DOHH2 (cell line): ENCODE results near the gene RAVER2.

Source experiments
- H3F3A ChIP-seq: fragments of 200-600 bp; sonication (generic), shearing (Covaris generic); 2 replicates; pipeline ENCODE4 v1.6.0; 2016; ENCODE audit warnings: antibody characterized with exemption, mild to moderate bottlenecking; ENCODE audit not compliant: control insufficient read depth, insufficient read depth
- H3K27ac ChIP-seq: fragments of 200-600 bp; sonication (generic); 2 replicates; pipeline ENCODE4 v1.5.1; 2014; ENCODE audit warnings: low read depth, mild to moderate bottlenecking, low read length, moderate library complexity
- H3K27me3 ChIP-seq: fragments of 200-600 bp; sonication (generic); 2 replicates; pipeline ENCODE4 v1.6.1; 2014; ENCODE audit warnings: mild to moderate bottlenecking, low read length, mixed read lengths; ENCODE audit not compliant: control insufficient read depth
- H3K36me3 ChIP-seq: fragments of 200-600 bp; sonication (generic); 2 replicates; pipeline ENCODE4 v1.6.1; 2014; ENCODE audit warnings: mild to moderate bottlenecking, low read length, moderate library complexity, mixed read lengths; ENCODE audit not compliant: control insufficient read depth
- H3K4me1 ChIP-seq: fragments of 200-600 bp; sonication (generic); 2 replicates; pipeline ENCODE4 v1.6.1; 2014; ENCODE audit warnings: mild to moderate bottlenecking, low read length, mixed read lengths; ENCODE audit not compliant: control insufficient read depth
- H3K4me2 ChIP-seq: fragments of 200-600 bp; sonication (generic); 2 replicates; pipeline ENCODE4 v1.6.0; 2014; ENCODE audit warnings: mild to moderate bottlenecking, low read length, moderate library complexity
- H3K4me3 ChIP-seq: fragments of 200-600 bp; sonication (generic); 2 replicates; pipeline ENCODE4 v1.5.1; 2014; ENCODE audit warnings: mild to moderate bottlenecking, low read length, mixed read lengths
- H3K79me2 ChIP-seq: fragments of 200-600 bp; sonication (generic); 2 replicates; pipeline ENCODE4 v1.6.1; 2014; ENCODE audit warnings: mild to moderate bottlenecking, low read length, mixed read lengths; ENCODE audit not compliant: control insufficient read depth
- H3K9me2 ChIP-seq: fragments of 200-600 bp; sonication (generic); replicated peaks from 2 replicates; pipeline ENCODE4 v1.6.1; 2014; ENCODE audit warnings: mild to moderate bottlenecking, low read length, mixed read lengths; ENCODE audit not compliant: control insufficient read depth
- H3K9me3 ChIP-seq: fragments of 200-600 bp; sonication (generic); 2 replicates; pipeline ENCODE4 v1.6.1; 2014; ENCODE audit warnings: antibody characterized with exemption, low read length, mixed read lengths; ENCODE audit not compliant: control insufficient read depth, insufficient read depth
- H4K20me1 ChIP-seq: fragments of 200-600 bp; sonication (generic); 2 replicates; pipeline ENCODE4 v1.6.0; 2014; ENCODE audit warnings: low read depth, mild to moderate bottlenecking, antibody characterized with exemption, low read length, moderate library complexity; ENCODE audit not compliant: control insufficient read depth, insufficient read depth
- CTCF ChIP-seq: fragments of 200-600 bp; sonication (generic); IDR thresholded peaks from one replicate; pipeline ENCODE4 v1.5.1; 2014; ENCODE audit warnings: antibody characterized with exemption, mild to moderate bottlenecking, low read depth, low read length; ENCODE audit not compliant: poor library complexity, severe bottlenecking
- EZH2phosphoT487 ChIP-seq: fragments of 200-600 bp; sonication (generic); IDR thresholded peaks from 2 replicates; pipeline ENCODE4 v1.6.1; 2017; ENCODE audit warnings: borderline replicate concordance, mild to moderate bottlenecking, antibody characterized with exemption, low read length, moderate library complexity, mixed read lengths

Gene RAVER2

GRCh38 chr1:64798872-64799271 is 54.0 kb downstream of the RAVER2 start:
- H3K4me2 ChIP-seq, result no peak overlapping the region
- H3K4me3 ChIP-seq, result no peak overlapping the region
- no peaks in the 10 kb centered on the region for H3F3A ChIP-seq
- no peaks in the 10 kb centered on the region for H3K4me1 ChIP-seq
- no peaks in the 10 kb centered on the region for H3K9me3 ChIP-seq
- H3K9me2 ChIP-seq, result no peaks in the 10 kb centered on the region
- H3K27ac ChIP-seq, result no peak overlapping the region
- no peak for TF ChIP-seq CTCF
- TF ChIP-seq EZH2phosphoT487, result no peak
- no peaks in the 10 kb centered on the region for H3K79me2 ChIP-seq
- no peaks in the 10 kb centered on the region for H3K27me3 ChIP-seq
- H3K36me3 ChIP-seq, result no peaks in the 10 kb centered on the region
- H4K20me1 ChIP-seq, result no peaks in the 10 kb centered on the region

GRCh38 chr1:64801851-64802523 is 57.1 kb downstream of the RAVER2 start:
- Histone ChIP-seq H3K79me2 (no peaks in the 10 kb centered on the region), H4K20me1 (no peaks in the 10 kb centered on the region), H3K4me1 (no peaks in the 10 kb centered on the region), H3K9me3 (no peaks in the 10 kb centered on the region), H3K27ac (no peak overlapping the region), H3F3A (no peaks in the 10 kb centered on the region), H3K27me3 (no peaks in the 10 kb centered on the region), H3K4me2 (no peak overlapping the region), H3K36me3 (no peaks in the 10 kb centered on the region), H3K4me3 (no peak overlapping the region), H3K9me2 (no peaks in the 10 kb centered on the region)
- TF ChIP-seq CTCF, result no peak
- no peak for TF ChIP-seq EZH2phosphoT487

GRCh38 chr1:64809309-64809708 is 64.4 kb downstream of the RAVER2 start:
- no peaks in the 10 kb centered on the region for H3K27me3 ChIP-seq
- H3K27ac ChIP-seq, result no peak overlapping the region
- H3K79me2 ChIP-seq, result no peaks in the 10 kb centered on the region
- H3K9me2 ChIP-seq, result no peaks in the 10 kb centered on the region
- no peaks in the 10 kb centered on the region for H3F3A ChIP-seq
- no peaks in the 10 kb centered on the region for H3K9me3 ChIP-seq
- no peak overlapping the region for H3K4me3 ChIP-seq
- no peaks in the 10 kb centered on the region for H4K20me1 ChIP-seq
- H3K36me3 ChIP-seq, result no peaks in the 10 kb centered on the region
- no peak for TF ChIP-seq EZH2phosphoT487
- TF ChIP-seq CTCF, result no peak
- no peaks in the 10 kb centered on the region for H3K4me1 ChIP-seq
- H3K4me2 ChIP-seq, result no peak overlapping the region
